Testis (tissue), 3 donors: Measurements from ENCODE around the gene PLCB1. TPM values are rescaled to one million over a fixed set of nuclear protein-coding genes. Genes with fewer than 3 reads are reported as not detected.

Experiments
- DNase-seq: peaks from one replicate; pipeline ENCODE4 v3.0.0-alpha.2; 2019
- H3K27ac ChIP-seq, 2 donors: fragments of 200-600 bp; sonication (generic); one replicate each; pipeline ENCODE4 v1.5.1; 2019
- H3K27me3 ChIP-seq: fragments of 200-600 bp; sonication (generic); one replicate; pipeline ENCODE4 v1.5.1; 2019
- H3K36me3 ChIP-seq: fragments of 200-600 bp; sonication (generic); one replicate; pipeline ENCODE4 v1.5.1; 2017; ENCODE audit warnings: low read depth; ENCODE audit errors: missing control alignments
- H3K4me1 ChIP-seq: fragments of 200-600 bp; sonication (generic); one replicate; pipeline ENCODE4 v1.5.1; 2019
- H3K4me3 ChIP-seq, 2 donors: fragments of 200-600 bp; sonication (generic); one replicate each; pipeline ENCODE4 v1.5.1; 2017 to 2019
- H3K9me3 ChIP-seq: fragments of 200-600 bp; sonication (generic); one replicate; pipeline ENCODE4 v1.5.1; 2017
- CTCF ChIP-seq, 3 experiments: fragments of 450-650 bp in 2 of 3; fragments of 200-600 bp in 1 of 3; sonication (generic) in 1 of 3; IDR thresholded peaks; one replicate each; pipeline ENCODE4 v1.5.1; 2016 to 2019; ENCODE audit warnings: antibody characterized with exemption in 3 of 3, mild to moderate bottlenecking in 2 of 3, moderate library complexity in 1 of 3
- POLR2A ChIP-seq: fragments of 450-650 bp; IDR thresholded peaks from one replicate; pipeline ENCODE4 v1.6.1; 2017; ENCODE audit warnings: antibody characterized with exemption, mild to moderate bottlenecking, moderate library complexity
- WGBS, 2 donors: methylation state at CpG; one replicate each; pipeline ENCODE4 v1.1.5; 2018; 5-methylcytosine and 5-hydroxymethylcytosine counted together
- intact Hi-C: fragments of 100-400 bp; cut with DNase I; formaldehyde crosslinking; loops from one replicate; pipeline ENCODE4 v1.15.1; 2023; ENCODE audit warnings: low total_unique reads
- polyA plus RNA-seq: library from polyadenylated mRNA; stranded (reverse); fragments of 350-450 nt; fragmentation: Illumina TruSeq; extraction: RNeasy Lipid Tissue Mini Kit (QIAGEN cat#74804); gene quantifications from one replicate; pipeline ENCODE4 v1.2.3, GENCODE V29; 2014; ENCODE audit warnings: low read depth, low replicate concordance; ENCODE audit not compliant: insufficient read depth
- total RNA-seq, 2 donors: library from RNA; depleted of rRNA; stranded (reverse); fragments of >200 nt; gene quantifications; one replicate each; pipeline ENCODE4 v1.2.3, GENCODE V29; 2016

The PLCB1 gene
- total and polyA plus RNA-seq, 3 donors from 2014 or later, result 3.1 to 9.8 (median 8.2) TPM

- DNase-seq, result no peak
- intact Hi-C loops, result no loop called here
Observed at GRCh38 chr20:8573686-8574085, 441.6 kb downstream of the PLCB1 start.

DNA sequence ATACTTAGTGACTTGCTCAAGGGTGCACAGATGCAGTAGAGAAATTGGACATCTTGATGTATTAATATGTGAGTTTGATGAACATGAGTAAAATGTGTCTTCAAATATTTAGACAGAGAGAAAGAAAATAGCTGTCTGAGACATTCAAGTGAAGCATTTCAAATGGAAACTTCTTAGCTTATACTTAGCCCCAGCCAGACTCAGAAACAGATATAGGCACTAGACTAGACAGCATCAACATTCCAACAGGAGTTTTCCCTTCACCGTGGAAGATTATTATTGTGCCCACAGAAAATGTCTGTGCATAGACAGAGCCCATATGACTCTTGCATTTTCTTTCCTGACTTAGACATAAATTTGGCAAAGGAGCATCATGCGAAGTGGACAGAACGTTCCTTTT, 443.0 kb downstream of the PLCB1 start:
- Histone ChIP-seq H3K9me3 (no peaks in the 10 kb centered on the region), H3K27me3 (no peaks in the 10 kb centered on the region), H3K4me3 (no peak overlapping the region), H3K4me1 (no peaks in the 10 kb centered on the region), H3K27ac (no peak overlapping the region), H3K36me3 (no peaks in the 10 kb centered on the region)
- no peak for TF ChIP-seq CTCF (IDR thresholded peaks at IDR 0.05)
- no peak for TF ChIP-seq POLR2A
- intact Hi-C loops, result no loop called here
- WGBS, 2 donors, result 80 to 85% methylated on average over 3 of the region's 3 CpGs
- DNase-seq, result no peak

More at GRCh38 chr20:8573686-8574085, 441.6 kb downstream of the PLCB1 start:
- Histone ChIP-seq H3K4me1 (no peaks in the 10 kb centered on the region), H3K4me3 (no peak overlapping the region), H3K9me3 (no peaks in the 10 kb centered on the region), H3K27ac (no peak overlapping the region), H3K36me3 (no peaks in the 10 kb centered on the region), H3K27me3 (no peaks in the 10 kb centered on the region)
- no peak for TF ChIP-seq POLR2A
- TF ChIP-seq CTCF (IDR thresholded peaks at IDR 0.05), result no peak

DNA sequence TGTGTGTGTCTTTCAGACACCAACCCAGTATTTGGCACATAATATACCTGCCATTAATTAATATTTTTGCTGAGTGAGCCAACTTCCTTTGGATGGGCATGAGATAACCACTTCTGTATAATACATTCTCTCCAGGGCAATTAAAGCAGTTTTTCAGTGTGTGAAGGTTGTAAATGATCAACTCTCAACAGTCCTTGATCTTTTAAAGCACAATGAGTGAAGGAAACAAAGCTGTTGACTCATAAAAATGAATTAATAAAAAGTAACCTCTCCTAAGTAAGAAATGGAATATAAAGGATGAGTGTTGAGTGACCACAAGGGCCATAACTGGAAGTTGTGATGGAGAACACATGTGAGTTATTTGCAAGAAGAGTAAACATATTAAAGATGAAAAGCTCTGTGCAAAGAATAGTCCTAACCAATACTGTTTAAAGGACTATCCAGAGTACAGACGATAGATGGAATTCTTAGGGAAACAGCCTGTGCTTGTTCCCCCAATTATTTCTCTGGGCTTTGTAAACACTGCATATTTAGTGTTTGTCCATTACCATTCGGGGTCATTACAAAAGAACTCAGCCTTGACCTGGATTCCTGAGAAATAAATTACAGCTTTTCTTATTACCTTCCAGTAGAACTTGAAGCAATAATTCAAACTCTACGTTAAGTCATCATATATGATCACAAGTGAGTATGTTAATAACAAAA, 446.2 kb downstream of the PLCB1 start:
- Histone ChIP-seq H3K27ac (no peak overlapping the region), H3K27me3 (no peaks in the 10 kb centered on the region), H3K4me1 (no peaks in the 10 kb centered on the region), H3K9me3 (no peaks in the 10 kb centered on the region), H3K36me3 (no peaks in the 10 kb centered on the region), H3K4me3 (no peak overlapping the region)
- DNase-seq, result no peak
- TF ChIP-seq POLR2A (no peak), CTCF (IDR thresholded peaks at IDR 0.05) (no peak)
- 54 to 56% methylated on average over 3 of the region's 3 CpGs for WGBS, 2 donors
- intact Hi-C loops, result no loop called here

DNA sequence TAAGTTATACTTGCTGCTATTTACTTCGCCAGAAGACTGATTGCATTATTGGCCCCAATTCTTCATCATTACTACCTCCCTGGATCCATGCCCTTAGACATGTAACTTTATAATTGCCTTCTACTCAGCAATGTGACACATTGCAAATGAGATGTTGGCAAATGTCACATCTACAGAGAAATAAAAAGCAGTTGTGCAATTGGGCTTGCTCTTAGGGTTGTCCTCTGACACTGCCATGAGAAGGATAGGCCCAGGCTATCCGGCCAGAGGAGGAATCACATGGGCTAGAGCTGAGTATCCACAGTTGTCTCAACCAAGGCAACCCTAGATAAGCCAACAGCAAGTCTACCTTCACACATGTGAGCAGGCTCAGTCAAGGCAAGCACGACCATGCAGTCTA, 447.0 kb downstream of the PLCB1 start:
- H3K4me3 ChIP-seq, result no peak overlapping the region
- WGBS, 2 donors, result 80 to 86% methylated on average over 3 of the region's 3 CpGs
- no peaks in the 10 kb centered on the region for H3K4me1 ChIP-seq
- DNase-seq, result no peak
- intact Hi-C loops, result no loop called here
- no peaks in the 10 kb centered on the region for H3K27me3 ChIP-seq
- no peak for TF ChIP-seq POLR2A
- TF ChIP-seq CTCF (IDR thresholded peaks at IDR 0.05), result no peak
- no peak overlapping the region for H3K27ac ChIP-seq
- H3K36me3 ChIP-seq, result no peaks in the 10 kb centered on the region
- H3K9me3 ChIP-seq, result no peaks in the 10 kb centered on the region
